Hematopoietic multipotent progenitor cell treated with erythropoietin and hydrocortisone succinate and interleukin-3 and kit ligand, for 6 days (in vitro differentiated cells): ENCODE measurements around the gene CINP.
"Not testable (repeated sequence)": the region's sequence is repeated elsewhere in the genome, so short reads cannot be mapped to it uniquely, and the experiment has no call there.

ENCODE experiments used
- DNase-seq: peaks from one replicate; pipeline ENCODE4 v3.0.0-alpha.2; 2015

CINP gene

DNA sequence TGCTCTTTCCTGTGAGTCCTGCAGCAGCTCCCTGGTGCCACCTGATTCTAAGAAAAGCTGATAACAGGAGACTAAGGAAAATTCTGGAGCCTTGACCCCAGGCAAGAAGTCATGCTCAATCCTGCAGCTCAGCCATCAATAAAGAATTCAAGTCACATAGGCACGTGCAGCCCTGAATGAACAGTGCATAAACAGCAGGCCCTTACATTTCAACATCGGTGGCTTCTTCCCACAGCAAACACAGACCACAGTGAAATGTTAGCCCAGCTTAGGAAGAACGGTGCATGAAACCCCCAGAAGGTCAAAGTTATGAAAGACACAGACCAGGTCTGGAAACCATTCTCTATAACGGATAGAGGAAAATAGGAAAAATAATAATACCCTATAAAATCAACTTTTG lies 10.5 kb downstream of the CINP start:
- no peak for DNase-seq

DNA sequence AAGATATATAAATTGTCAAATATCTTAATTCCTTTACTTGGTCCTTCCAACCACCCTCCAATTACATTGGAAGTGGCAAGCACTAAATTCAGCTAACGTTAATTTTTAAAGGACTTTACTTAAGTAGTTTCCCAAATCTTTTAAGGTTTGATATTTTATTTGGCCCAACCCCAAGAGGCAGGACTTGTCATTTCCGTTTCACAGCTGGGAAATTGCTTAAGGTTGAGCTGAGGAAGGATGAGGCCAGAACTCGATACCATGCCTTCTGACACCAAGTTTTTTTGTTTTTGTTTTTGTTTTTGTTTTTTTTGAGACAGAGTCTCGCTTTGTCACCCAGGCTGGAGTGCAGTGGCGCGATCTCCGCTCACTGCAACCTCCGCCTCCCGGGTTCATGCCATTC lies 11.1 kb downstream of the CINP start:
- not testable (repeated sequence) for DNase-seq

DNA sequence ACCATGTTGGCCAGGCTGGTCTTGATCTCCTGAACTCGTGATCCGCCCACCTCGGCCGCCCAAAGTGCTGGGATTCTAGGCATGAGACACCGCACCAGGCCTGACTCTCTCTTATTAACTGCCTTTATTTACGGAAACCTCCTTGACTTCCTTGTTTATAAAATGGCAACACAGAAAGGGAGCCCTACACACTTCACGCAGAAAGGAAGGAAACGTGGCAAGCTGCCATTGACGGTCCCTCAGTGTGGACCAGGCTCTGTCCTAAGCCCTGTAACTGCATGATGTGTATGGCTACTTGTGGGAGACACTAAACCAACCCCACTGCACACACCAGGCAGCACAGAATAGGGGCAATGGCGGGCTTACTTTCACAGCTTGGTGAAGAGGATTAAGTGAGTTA lies 11.7 kb downstream of the CINP start:
- no peak for DNase-seq

DNA sequence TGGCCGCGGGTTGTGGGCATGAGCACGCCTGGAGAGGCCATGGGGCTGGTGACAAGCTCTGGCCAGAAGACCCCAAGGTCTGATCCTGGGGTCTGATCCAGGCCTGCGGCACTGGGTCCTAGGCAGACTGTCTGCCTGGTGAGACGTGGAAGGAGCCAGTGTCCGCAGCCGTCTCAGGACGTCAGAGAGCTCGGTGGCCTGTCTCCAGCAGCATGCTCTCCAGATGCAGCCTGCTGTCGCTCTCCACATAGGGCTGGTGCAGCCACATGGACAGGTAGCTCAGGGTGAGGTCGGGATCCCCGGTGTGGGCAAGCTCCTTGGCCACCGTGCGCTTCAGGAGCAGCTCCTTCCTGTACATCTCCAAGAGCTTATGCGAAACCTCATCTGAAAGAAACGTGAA lies 14.3 kb downstream of the CINP start:
- DNase-seq, result no peak

DNA sequence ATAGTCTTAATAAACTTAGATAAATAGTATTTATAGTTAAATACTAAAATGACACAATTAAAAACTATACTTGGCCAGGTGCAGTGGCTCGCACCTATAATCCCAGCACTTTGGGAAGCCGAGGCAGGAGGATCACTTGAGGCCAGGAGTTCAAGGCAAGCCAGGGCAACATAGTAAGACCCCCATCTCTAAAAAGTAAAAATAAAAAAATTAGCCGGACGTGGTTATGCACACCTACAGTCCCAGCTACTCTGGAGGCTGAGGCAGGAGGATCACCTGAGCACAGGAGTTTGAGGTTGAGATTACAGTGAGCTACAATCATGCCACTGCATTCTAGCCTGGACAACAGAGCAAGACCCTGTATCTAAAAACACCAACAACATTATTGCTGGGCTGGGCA lies 16.0 kb downstream of the CINP start:
- no peak for DNase-seq

DNA sequence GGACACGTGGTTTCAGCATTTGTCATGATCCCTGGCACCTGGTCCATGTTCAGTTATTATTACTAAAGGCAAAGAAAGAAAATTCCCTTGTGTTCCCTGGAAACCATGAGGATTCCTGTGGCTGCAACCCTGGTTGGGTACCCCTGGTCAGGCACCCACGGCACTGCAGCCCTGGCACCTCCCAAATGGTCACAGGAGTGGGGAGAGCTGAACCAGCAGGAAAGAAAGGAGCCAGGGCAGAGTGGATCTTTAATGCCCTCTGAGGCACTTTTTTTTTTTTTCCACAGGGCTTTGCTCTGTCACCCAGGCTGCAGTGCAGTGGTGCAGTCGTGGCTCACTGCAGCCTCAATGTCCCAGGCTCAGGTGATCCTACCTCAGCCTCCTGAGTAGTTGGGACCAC lies 17.5 kb downstream of the CINP start:
- no peak for DNase-seq

DNA sequence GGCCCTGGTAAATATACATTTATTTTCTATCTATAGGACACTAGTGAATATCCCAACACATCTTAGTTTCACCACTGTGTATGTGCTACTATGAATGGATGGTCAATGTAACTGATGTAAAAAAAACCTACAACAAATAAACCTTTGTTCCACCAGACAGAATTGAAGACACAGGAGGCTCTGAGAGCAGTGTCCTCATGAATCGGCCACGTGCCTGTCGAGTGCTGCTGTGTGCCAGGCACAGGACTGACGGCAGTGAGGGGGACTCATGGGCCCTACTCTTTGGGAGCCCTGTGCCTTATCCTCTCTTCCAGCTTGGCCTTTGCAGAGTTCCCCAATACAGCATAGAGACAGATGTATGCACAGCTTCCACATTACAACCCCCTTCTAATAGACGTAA lies 18.2 kb downstream of the CINP start:
- no peak for DNase-seq

DNA sequence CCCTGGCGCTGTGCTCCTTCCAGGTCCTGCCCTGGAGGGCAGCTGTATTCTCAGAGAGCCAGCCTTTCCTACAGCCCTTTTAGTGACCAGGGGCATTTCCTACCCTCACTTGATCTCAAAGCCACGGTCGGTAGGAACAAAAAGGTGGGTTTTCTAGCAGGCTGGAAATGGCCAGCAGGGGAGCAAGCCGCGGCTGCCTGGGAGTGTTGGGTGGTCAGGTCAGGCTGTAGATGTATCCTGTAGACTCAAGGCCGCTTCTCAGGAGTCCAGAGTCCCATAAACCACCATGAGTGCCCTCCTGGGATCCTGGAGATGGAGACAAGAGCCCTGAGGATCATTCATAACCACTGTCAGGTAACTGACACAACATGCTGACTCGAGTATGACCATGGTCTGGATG lies 18.6 kb downstream of the CINP start:
- no peak for DNase-seq

DNA sequence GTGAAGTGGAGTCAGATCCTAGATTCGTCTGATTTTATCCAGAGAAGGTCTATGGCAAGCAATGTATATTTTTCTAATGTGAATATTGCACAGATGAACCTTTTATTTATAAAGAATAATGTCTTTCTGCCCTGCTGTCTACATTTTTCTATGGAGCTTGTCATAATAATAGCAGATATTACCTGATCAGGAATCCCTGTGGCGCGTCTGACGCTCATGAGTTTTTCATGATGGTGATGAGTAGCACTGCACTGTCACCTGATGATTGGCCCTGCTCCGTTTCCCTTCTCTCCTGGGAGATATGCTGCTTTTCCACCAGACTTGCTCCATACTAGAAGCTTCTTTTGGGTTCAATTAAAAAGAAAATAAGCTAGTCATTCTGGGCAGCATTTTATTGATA lies 20.5 kb downstream of the CINP start:
- DNase-seq, result no peak

DNA sequence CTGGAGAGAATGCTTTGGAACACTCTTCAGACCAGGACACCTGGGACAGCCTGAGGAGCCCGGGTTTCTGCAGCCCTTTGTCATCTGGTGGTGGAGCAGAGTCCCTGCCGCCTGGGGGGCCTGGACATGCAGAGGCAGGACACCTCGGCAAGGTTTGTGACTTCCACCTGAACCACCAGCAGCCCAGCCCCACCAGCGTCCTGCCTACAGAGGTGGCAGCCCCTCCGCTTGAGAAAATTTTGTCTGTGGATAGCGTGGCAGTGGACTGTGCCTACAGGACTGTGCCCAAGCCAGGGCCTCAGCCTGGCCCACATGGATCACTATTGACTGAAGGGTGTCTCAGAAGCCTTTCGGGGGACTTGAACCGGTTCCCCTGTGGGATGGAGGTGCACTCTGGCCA lies 21.1 kb downstream of the CINP start:
- DNase-seq, result no peak

DNA sequence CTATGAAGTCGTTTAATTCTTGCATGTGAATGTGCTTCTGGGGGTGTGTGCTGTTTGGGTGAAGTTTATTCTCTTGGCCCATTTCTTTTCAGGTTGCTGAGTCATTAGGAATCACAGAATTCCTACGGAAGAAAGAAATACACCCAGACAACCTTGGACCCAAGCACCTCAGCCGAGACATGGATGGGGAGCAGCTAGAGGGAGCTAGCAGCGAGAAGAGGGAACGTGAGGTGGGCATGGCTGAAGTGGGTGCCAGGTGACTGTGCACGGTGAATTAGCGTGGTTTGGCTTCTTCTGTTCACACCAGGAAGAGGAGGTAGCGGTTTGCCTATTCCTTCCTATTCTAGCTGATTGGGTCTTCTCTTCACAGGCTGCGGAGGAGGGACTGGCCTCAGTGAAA lies 24.0 kb downstream of the CINP start:
- no peak for DNase-seq

DNA sequence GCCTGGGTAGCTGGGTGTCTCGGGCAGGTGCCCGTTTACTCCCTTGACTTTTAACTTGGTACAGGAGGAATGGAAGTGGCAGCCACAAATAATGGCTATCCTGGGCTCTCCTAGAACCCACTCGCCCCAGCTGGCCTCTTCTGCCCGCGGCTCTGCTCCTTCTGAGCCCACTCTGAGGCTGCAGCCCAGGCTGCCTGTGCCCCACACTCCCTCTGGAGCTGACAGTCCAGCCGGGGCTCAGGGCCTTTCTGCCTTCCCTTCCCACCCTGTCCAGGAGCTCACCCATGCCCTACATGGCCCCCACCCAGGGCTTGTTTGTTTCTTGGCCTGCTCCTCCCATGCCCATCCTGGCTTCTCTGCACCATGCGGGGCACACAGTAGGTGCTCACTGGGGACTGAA lies 27.5 kb downstream of the CINP start:
- DNase-seq, result no peak

DNA sequence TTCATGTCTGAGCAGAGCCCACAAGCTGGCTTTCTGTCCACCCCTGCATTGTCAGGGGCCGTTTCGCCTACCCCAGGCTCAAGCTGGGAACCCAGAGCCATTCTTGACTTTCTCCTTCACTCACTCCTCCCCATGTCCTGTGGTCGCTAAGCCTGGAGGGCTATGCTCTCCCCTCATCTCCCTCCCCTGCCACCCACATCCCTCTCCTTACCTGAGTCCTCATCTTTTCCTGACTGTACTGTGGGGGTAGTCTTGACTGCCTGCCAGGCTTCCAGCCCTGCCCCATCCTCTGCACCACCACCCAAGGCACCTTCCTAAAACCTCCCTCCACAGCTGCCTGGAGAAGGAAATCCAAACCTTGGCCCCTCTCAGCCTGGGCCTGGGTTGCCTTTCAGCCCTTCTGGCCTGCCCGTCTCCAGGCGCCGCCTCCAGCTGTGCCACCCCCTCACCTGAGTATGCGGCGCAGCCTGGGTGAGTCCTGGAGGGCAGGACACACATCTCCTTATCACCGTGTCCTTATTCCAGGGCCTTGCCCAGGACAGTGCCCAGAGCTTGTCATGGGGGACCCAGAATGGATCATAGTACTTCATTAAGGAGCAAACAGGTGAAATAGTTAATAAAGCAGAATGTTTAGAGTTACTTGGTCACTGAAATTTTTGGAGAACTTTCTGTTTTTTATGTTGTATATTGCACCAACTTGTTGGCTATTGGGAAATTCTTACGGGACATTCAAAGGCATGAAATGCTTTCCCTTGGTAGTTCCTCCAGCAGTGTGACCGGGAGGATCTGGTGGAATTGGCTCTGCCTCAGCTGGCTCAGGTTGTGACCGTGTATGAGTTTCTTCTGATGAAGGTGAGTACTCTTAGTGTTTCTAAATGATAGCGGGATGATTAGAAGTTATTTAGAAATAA lies 28.6 kb downstream of the CINP start:
- no peak for DNase-seq

DNA sequence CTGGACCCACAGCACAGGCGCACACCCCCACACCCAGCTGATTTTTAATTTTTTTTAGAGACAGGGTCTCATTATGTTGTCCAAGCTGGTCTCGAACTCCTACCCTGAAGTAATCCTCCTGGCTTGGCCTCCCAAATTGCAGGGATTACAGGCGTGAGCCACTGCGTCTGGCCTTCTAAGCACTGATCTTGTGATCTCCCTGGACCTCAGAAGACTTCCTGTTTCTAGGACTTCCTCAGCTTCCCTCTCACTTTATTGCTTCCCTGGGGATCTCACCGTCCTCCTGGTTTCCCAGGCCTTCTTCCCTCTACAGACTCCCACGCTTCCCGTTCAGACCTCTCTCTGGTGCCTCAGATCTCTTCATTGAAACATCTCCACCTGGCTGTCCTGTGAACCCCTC lies 29.3 kb downstream of the CINP start:
- no peak for DNase-seq

DNA sequence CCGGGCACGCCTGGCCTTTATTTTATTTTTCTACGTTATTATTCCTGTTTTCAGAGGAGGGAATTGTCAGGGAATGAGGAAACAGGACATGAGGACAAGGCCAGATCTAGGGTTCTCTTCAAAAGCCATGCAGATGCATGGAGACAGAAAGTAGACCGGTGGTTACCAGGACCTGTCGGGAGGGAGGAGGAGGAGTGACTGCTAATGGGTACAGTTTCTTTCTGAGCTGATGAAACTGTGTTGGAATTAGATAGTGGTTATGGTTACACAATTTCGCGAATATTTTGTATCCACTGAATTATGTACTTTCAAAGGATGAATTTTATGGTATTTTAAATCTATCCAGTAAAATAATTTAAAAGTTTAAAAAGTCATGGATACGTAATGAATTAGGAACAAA lies 31.9 kb downstream of the CINP start:
- no peak for DNase-seq

DNA sequence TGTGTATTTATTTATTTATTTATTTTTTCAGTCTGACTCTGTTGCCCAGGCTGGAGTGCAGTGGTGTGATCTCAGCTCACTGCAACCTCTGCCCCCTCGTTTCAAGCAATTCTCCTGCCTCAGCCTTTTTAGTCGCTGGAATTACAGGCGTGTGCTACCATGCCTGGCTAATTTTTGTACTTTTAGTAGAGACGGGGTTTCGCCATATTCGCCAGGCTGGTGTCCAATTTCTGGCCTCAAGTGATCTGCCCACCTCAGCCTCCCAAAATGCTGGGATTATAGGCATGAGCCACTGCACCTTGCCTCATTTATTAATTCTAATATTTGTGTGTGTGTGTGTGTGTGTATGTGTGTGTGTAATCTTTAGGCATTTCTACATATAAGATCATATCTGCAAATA lies 33.3 kb downstream of the CINP start:
- DNase-seq, result not testable (repeated sequence)

DNA sequence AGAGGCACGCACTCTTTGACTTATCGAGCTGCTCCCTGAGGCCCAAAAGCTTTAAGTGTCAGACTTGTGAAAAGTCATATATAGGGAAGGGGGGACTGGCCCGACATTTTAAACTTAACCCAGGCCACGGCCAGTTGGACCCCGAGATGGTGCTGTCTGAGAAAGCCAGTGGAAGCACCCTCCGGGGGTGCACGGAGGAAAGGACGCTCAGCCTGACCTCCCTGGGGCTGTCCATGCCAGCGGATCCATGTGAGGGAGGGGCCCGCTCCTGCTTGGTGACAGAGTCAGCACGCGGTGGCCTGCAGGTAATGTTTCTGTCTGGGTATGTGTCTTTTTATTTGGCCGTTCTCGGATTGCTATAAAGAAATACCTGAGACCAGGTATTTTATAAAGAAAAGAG lies 36.1 kb downstream of the CINP start:
- DNase-seq, result no peak

DNA sequence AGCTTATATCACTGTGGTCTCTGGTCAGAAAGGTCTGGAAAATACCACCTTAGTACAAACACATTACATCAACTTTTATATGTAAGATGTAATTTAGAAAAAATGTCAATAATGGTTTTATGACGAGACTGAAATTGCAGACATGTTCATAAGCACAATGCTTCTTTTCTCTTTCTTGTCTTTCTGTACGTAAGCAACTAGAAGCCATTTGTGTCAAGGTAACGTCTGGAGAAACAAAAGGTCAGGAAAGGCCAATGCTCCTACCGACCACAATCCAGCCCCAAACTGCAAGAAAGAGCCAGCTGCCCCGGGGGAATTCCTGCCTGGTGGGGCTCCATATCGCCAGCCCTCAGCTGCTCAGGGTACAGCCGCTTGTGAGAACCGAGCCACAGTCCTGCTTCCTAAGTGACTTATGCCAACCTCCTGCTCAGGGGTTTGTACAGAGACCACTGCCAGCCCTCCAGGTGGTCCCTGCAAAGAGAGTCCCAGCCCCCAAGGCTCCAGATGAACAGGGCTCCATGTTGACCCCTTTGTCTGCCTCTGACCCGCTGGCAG lies 36.8 kb downstream of the CINP start:
- DNase-seq, result no peak

DNA sequence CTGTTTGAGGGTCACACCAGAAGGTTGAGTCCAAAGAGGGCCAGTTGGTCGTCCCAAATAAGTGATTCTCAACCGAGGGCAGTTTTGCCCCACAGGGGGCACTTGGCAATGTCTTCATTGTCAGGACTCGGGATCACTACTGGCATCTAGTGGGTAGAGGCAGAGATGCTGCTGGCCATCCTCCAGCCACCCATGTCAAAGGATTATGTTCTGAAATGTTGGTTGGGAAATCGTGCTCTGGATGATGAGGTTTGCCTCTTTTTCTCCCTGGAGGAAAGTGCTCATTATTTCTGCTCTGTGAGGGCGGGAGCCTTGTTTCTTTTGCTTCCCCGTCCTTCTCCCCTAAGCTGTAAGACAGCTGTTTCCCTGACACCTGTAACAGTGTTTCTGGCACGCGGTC lies 39.6 kb downstream of the CINP start:
- DNase-seq, result peak; percentile 90

DNA sequence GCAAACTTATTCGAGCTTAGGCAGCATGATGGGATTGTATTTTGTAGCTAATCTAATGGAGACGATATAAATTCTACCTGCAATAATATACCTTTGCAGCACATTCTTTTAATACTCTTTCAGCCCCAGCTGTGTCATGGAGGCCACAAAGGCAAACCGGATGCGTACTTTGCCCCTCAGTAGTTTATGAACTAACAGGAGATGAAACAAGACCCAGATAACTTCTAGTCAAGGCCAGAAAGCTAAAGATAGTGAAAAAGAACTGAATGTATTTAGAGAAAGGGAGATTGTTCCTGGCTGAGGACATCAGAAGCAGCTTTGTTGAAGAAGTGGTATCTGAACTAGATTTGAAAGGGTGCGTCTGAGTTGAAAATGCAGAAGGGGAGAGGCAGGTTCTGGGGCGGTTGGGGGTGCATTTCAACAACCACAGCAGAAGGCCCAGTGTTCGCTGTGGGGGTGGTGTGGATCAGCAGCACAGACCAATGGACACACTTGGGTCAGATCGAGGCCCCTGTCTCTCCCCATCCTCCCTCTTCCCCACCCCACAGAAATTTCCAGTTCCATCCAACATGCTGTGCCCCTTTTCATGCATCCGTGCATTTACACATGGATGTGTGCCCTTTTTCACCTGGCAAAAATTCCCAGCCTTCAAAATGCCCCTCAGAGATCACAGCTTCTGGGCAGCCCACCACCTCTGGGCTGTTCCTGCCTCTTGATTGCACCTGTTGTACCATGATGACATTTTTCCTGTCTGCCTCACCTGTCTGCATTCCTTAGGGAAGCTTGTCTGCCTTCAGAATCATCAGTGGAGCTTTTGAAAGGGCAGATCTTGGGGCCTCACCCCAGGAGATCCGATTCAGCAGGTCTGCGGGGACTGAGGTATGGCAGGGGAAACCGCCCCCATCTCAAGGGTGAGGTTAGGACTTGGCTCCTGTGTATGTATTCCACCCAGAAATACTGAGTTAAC lies 41.0 kb downstream of the CINP start:
- DNase-seq, result no peak

DNA sequence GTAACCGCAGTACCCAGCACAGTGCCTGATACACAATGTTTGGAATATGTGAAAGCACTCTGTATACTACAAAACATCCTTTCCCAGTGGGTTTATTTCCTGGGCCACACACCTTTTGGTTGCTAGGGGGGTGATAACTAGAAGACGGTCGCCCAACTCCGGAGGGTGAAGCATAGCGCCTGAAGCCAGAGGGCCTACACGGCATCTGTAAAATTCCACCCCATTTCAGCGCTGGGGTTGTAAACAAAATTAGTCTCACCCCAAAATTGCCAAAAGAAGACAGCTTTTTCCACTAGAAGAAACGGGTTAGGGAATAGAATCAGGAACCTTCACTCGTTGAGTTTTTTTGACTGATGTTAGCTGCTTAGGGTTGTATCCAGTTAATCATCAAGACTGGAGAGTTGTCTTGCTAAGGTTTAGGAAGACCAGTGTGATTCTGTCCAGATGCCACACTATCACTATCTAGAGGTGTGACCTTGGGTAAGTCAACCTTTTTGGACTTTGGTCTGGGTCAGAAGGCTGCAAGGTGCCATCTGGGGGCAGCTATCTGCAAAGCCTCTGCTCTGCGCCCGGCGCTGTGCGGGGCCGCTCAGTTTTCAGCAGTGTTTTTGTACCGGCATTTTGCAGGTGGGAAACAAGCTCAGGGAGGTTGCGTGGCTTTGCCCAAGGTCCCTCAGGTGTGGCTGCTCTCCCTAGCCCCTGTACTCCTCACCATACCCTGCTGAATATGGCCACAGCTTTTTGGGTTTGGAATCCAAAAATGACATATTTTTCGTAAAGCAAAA lies 41.8 kb downstream of the CINP start:
- no peak for DNase-seq

DNA sequence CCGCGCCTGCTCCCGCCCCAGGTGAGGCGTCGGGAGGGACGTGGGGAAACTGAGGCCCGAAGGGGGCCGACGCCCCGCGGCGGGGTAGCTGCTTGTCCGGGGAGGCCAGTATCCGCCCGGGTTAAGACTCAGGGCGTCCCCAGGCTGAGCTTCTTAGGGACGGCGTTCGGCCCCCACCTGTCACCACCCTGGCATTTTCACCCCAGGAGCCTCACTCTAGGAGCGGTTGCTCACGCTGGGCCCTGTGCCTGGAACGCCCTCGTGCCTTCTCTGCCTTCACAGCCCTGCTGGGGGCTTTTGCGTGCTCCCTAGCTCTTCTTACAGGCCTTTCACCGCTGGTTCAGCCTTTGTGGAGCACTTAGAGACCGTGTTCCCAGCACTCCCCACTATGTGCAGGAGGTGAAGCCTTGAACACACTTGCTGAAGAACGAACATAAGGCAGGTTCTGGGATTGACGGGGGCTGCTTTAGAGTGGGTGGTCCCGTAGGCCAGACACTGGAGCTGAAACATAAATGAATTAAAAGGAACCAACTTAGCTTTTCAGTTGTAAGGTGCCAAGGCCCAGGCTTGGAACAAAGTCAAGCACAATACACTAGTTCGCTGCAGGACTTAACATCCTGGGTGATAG lies 42.5 kb downstream of the CINP start:
- peak; percentile 67 for DNase-seq
